ENCODE data around the gene CD200R1. TPM values are rescaled to one million over a fixed set of nuclear protein-coding genes. Genes with fewer than 3 reads are reported as not detected.
A peak's percentile ranks its signal among the peaks of the same experiment; 100 is the strongest.

CD200R1 gene
- total and polyA plus RNA-seq, 2 donors = 2.5 to 7.8 TPM

- H3K9me3 ChIP-seq (ENCODE audit: control insufficient read depth in 2 of 2, insufficient read depth in 1 of 2, low read length in 1 of 2) = no peaks in the 10 kb centered on the region
- H3K27ac ChIP-seq (ENCODE audit: low read depth in 1 of 2, low read length in 1 of 2) = no peak overlapping the region
- no peaks in the 10 kb centered on the region for H3K27me3 ChIP-seq (ENCODE audit: control insufficient read depth in 2 of 2, insufficient read depth in 1 of 2, low read length in 1 of 2)
- no peak overlapping the region for H3K4me3 ChIP-seq (ENCODE audit: low read length in 2 of 2)
- no peak for DNase-seq (ENCODE audit: low read depth in 6 of 9, low spot score in 9 of 9)
- WGBS = 80% methylated on average over 1 of the region's 1 CpG
- H3K4me1 ChIP-seq (ENCODE audit: control insufficient read depth in 2 of 2, insufficient read depth in 2 of 2, low read length in 2 of 2) = peaks cover 13 to 29% of the 10 kb centered on the region in 2 donors
- H3K36me3 ChIP-seq (ENCODE audit: control insufficient read depth in 2 of 2, insufficient read depth in 2 of 2, low read length in 1 of 2) = no peaks in the 10 kb centered on the region
Observed at GRCh38 chr3:112980080-112980479, 5.2 kb upstream of the CD200R1 start.

- H3K27me3 ChIP-seq (ENCODE audit: control insufficient read depth in 2 of 2, insufficient read depth in 1 of 2, low read length in 1 of 2) = no peaks in the 10 kb centered on the region
- peak in 3 of 9 donors; percentile 34 to 67 (median 44) for DNase-seq (ENCODE audit: low read depth in 6 of 9, low spot score in 9 of 9)
- WGBS = 95% methylated on average over 1 of the region's 1 CpG
- peaks cover 11 to 22% of the 10 kb centered on the region in 2 donors for H3K4me1 ChIP-seq (ENCODE audit: control insufficient read depth in 2 of 2, insufficient read depth in 2 of 2, low read length in 2 of 2)
- H3K27ac ChIP-seq (ENCODE audit: low read depth in 1 of 2, low read length in 1 of 2) = no peak overlapping the region
- no peaks in the 10 kb centered on the region for H3K9me3 ChIP-seq (ENCODE audit: control insufficient read depth in 2 of 2, insufficient read depth in 1 of 2, low read length in 1 of 2)
- no peaks in the 10 kb centered on the region for H3K36me3 ChIP-seq (ENCODE audit: control insufficient read depth in 2 of 2, insufficient read depth in 2 of 2, low read length in 1 of 2)
- H3K4me3 ChIP-seq (ENCODE audit: low read length in 2 of 2) = no peak overlapping the region
Observed at GRCh38 chr3:112979244-112979832, 4.4 kb upstream of the CD200R1 start.

- H3K4me3 ChIP-seq (ENCODE audit: low read length in 2 of 2) = no peak overlapping the region
- H3K36me3 ChIP-seq (ENCODE audit: control insufficient read depth in 2 of 2, insufficient read depth in 2 of 2, low read length in 1 of 2) = no peaks in the 10 kb centered on the region
- H3K27me3 ChIP-seq (ENCODE audit: control insufficient read depth in 2 of 2, insufficient read depth in 1 of 2, low read length in 1 of 2) = no peaks in the 10 kb centered on the region
- WGBS = 90% methylated on average over 2 of the region's 2 CpGs
- H3K4me1 ChIP-seq (ENCODE audit: control insufficient read depth in 2 of 2, insufficient read depth in 2 of 2, low read length in 2 of 2) = peaks cover 7 to 15% of the 10 kb centered on the region in 2 donors
- DNase-seq (ENCODE audit: low read depth in 6 of 9, low spot score in 9 of 9) = no peak
- H3K9me3 ChIP-seq (ENCODE audit: control insufficient read depth in 2 of 2, insufficient read depth in 1 of 2, low read length in 1 of 2) = no peaks in the 10 kb centered on the region
- H3K27ac ChIP-seq (ENCODE audit: low read depth in 1 of 2, low read length in 1 of 2) = no peak overlapping the region
Observed at GRCh38 chr3:112976953-112977352, 2.0 kb upstream of the CD200R1 start.

GRCh38 chr3:112976001-112976400 lies 1.1 kb upstream of the CD200R1 start:
- Histone ChIP-seq H3K27me3 (ENCODE audit: control insufficient read depth in 2 of 2, insufficient read depth in 1 of 2, low read length in 1 of 2) (no peaks in the 10 kb centered on the region), H3K36me3 (ENCODE audit: control insufficient read depth in 2 of 2, insufficient read depth in 2 of 2, low read length in 1 of 2) (no peaks in the 10 kb centered on the region), H3K4me1 (ENCODE audit: control insufficient read depth in 2 of 2, insufficient read depth in 2 of 2, low read length in 2 of 2) (peaks cover 7 to 15% of the 10 kb centered on the region in 2 donors), H3K9me3 (ENCODE audit: control insufficient read depth in 2 of 2, insufficient read depth in 1 of 2, low read length in 1 of 2) (no peaks in the 10 kb centered on the region), H3K27ac (ENCODE audit: low read depth in 1 of 2, low read length in 1 of 2) (peak overlapping the region; percentile 9 to 15), H3K4me3 (ENCODE audit: low read length in 2 of 2) (no peak overlapping the region)
- no peak for DNase-seq (ENCODE audit: low read depth in 6 of 9, low spot score in 9 of 9)

- no peaks in the 10 kb centered on the region for H3K36me3 ChIP-seq (ENCODE audit: control insufficient read depth in 2 of 2, insufficient read depth in 2 of 2, low read length in 1 of 2)
- WGBS = 86% methylated on average over 2 of the region's 2 CpGs
- peaks cover 7 to 15% of the 10 kb centered on the region in 2 donors for H3K4me1 ChIP-seq (ENCODE audit: control insufficient read depth in 2 of 2, insufficient read depth in 2 of 2, low read length in 2 of 2)
- no peaks in the 10 kb centered on the region for H3K27me3 ChIP-seq (ENCODE audit: control insufficient read depth in 2 of 2, insufficient read depth in 1 of 2, low read length in 1 of 2)
- DNase-seq (ENCODE audit: low read depth in 6 of 9, low spot score in 9 of 9) = no peak
- H3K9me3 ChIP-seq (ENCODE audit: control insufficient read depth in 2 of 2, insufficient read depth in 1 of 2, low read length in 1 of 2) = no peaks in the 10 kb centered on the region
- H3K27ac ChIP-seq (ENCODE audit: low read depth in 1 of 2, low read length in 1 of 2) = peak overlapping the region; percentile 64 to 72
- peak overlapping the region; percentile 39 to 40 for H3K4me3 ChIP-seq (ENCODE audit: low read length in 2 of 2)
Observed at GRCh38 chr3:112974178-112974517, 755 bp downstream of the CD200R1 start.

GRCh38 chr3:112973325-112974177 lies 1.4 kb downstream of the CD200R1 start:
- Histone ChIP-seq H3K4me1 (ENCODE audit: control insufficient read depth in 2 of 2, insufficient read depth in 2 of 2, low read length in 2 of 2) (peaks cover 7 to 15% of the 10 kb centered on the region in 2 donors), H3K9me3 (ENCODE audit: control insufficient read depth in 2 of 2, insufficient read depth in 1 of 2, low read length in 1 of 2) (no peaks in the 10 kb centered on the region), H3K27me3 (ENCODE audit: control insufficient read depth in 2 of 2, insufficient read depth in 1 of 2, low read length in 1 of 2) (no peaks in the 10 kb centered on the region), H3K4me3 (ENCODE audit: low read length in 2 of 2) (peak overlapping the region; percentile 39 to 40), H3K36me3 (ENCODE audit: control insufficient read depth in 2 of 2, insufficient read depth in 2 of 2, low read length in 1 of 2) (no peaks in the 10 kb centered on the region), H3K27ac (ENCODE audit: low read depth in 1 of 2, low read length in 1 of 2) (peak overlapping the region; percentile 64 to 68)
- 72% methylated on average over 5 of the region's 5 CpGs for WGBS
- peak in 5 of 9 donors; percentile 31 to 72 (median 44) for DNase-seq (ENCODE audit: low read depth in 6 of 9, low spot score in 9 of 9)

- H3K9me3 ChIP-seq (ENCODE audit: control insufficient read depth in 2 of 2, insufficient read depth in 1 of 2, low read length in 1 of 2) = no peaks in the 10 kb centered on the region
- DNase-seq (ENCODE audit: low read depth in 6 of 9, low spot score in 9 of 9) = no peak
- H3K27me3 ChIP-seq (ENCODE audit: control insufficient read depth in 2 of 2, insufficient read depth in 1 of 2, low read length in 1 of 2) = no peaks in the 10 kb centered on the region
- no peak overlapping the region for H3K27ac ChIP-seq (ENCODE audit: low read depth in 1 of 2, low read length in 1 of 2)
- no peak overlapping the region for H3K4me3 ChIP-seq (ENCODE audit: low read length in 2 of 2)
- H3K36me3 ChIP-seq (ENCODE audit: control insufficient read depth in 2 of 2, insufficient read depth in 2 of 2, low read length in 1 of 2) = no peaks in the 10 kb centered on the region
- H3K4me1 ChIP-seq (ENCODE audit: control insufficient read depth in 2 of 2, insufficient read depth in 2 of 2, low read length in 2 of 2) = peaks cover 6 to 15% of the 10 kb centered on the region in 2 donors
Observed at GRCh38 chr3:112972158-112972557, 2.7 kb downstream of the CD200R1 start.

GRCh38 chr3:112967828-112968227 lies 7.1 kb downstream of the CD200R1 start:
- Histone ChIP-seq H3K4me3 (ENCODE audit: low read length in 2 of 2) (no peak overlapping the region), H3K4me1 (ENCODE audit: control insufficient read depth in 2 of 2, insufficient read depth in 2 of 2, low read length in 2 of 2) (no peaks in the 10 kb centered on the region), H3K27ac (ENCODE audit: low read depth in 1 of 2, low read length in 1 of 2) (no peak overlapping the region), H3K9me3 (ENCODE audit: control insufficient read depth in 2 of 2, insufficient read depth in 1 of 2, low read length in 1 of 2) (peaks cover 2 to 8% of the 10 kb centered on the region in 2 donors), H3K27me3 (ENCODE audit: control insufficient read depth in 2 of 2, insufficient read depth in 1 of 2, low read length in 1 of 2) (no peaks in the 10 kb centered on the region), H3K36me3 (ENCODE audit: control insufficient read depth in 2 of 2, insufficient read depth in 2 of 2, low read length in 1 of 2) (no peaks in the 10 kb centered on the region)
- DNase-seq (ENCODE audit: low read depth in 6 of 9, low spot score in 9 of 9) = no peak
- 92% methylated on average over 1 of the region's 1 CpG for WGBS

- Histone ChIP-seq H3K4me1 (ENCODE audit: control insufficient read depth in 2 of 2, insufficient read depth in 2 of 2, low read length in 2 of 2) (no peaks in the 10 kb centered on the region), H3K27ac (ENCODE audit: low read depth in 1 of 2, low read length in 1 of 2) (no peak overlapping the region), H3K27me3 (ENCODE audit: control insufficient read depth in 2 of 2, insufficient read depth in 1 of 2, low read length in 1 of 2) (no peaks in the 10 kb centered on the region), H3K36me3 (ENCODE audit: control insufficient read depth in 2 of 2, insufficient read depth in 2 of 2, low read length in 1 of 2) (no peaks in the 10 kb centered on the region), H3K9me3 (ENCODE audit: control insufficient read depth in 2 of 2, insufficient read depth in 1 of 2, low read length in 1 of 2) (peaks cover 2 to 8% of the 10 kb centered on the region in 2 donors), H3K4me3 (ENCODE audit: low read length in 2 of 2) (no peak overlapping the region)
- no peak for DNase-seq (ENCODE audit: low read depth in 6 of 9, low spot score in 9 of 9)
- WGBS = 99% methylated on average over 1 of the region's 1 CpG
Observed at GRCh38 chr3:112967425-112967824, 7.5 kb downstream of the CD200R1 start.
